ENCODE measurements around the gene GRIK4.

DNA sequence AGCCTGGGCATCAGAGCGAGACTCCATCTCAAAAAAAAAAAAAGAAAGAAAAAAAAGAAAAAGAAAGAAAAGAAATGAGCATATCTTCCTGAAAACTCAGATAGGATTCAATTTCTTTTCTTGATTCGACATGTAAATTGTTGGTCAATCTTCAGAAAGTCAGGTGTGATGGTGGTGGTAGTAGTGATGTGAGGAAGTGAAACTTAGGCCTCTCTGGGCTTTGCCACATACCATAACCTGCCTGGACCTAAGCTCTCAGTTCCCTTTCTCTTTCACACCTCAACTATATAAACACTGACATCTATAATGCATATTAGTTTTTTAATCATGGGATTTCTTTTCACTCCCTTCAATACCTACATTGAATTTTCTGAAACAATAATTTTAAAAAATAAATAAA is 414.4 kb downstream of the GRIK4 start:
- TF ChIP-seq, protein P1, sequence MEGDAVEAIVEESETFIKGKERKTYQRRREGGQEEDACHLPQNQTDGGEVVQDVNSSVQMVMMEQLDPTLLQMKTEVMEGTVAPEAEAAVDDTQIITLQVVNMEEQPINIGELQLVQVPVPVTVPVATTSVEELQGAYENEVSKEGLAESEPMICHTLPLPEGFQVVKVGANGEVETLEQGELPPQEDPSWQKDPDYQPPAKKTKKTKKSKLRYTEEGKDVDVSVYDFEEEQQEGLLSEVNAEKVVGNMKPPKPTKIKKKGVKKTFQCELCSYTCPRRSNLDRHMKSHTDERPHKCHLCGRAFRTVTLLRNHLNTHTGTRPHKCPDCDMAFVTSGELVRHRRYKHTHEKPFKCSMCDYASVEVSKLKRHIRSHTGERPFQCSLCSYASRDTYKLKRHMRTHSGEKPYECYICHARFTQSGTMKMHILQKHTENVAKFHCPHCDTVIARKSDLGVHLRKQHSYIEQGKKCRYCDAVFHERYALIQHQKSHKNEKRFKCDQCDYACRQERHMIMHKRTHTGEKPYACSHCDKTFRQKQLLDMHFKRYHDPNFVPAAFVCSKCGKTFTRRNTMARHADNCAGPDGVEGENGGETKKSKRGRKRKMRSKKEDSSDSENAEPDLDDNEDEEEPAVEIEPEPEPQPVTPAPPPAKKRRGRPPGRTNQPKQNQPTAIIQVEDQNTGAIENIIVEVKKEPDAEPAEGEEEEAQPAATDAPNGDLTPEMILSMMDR (IDR thresholded peaks at IDR 0.05) = no peak
- TF ChIP-seq EP300 (IDR thresholded peaks at IDR 0.05) = no peak
